ENCODE data around the gene IKBKG. TPM values are rescaled to one million over a fixed set of nuclear protein-coding genes. Genes with fewer than 3 reads are reported as not detected.

The IKBKG gene
- total RNA-seq = 17.5 and 18.7 TPM in 2 replicates

GRCh38 chrX:154547245-154548027 lies at the start of gene IKBKG:
Gene IKBKG (plus strand): TSS chrX:154547620. CDS start chrX:154552003, 4,383 bp downstream.

GRCh38 chrX:154515966-154516655 lies 31.3 kb upstream of the IKBKG start, which contains the start of gene FAM3A:
Gene FAM3A (minus strand): TSS chrX:154516232. CDS start chrX:154515772, 460 bp downstream.

GRCh38 chrX:154546354-154547244 lies 821 bp upstream of the IKBKG start, which contains the start of gene G6PD:
Gene G6PD (minus strand): TSS chrX:154546846. CDS start chrX:154546155, 691 bp downstream.

GRCh38 chrX:154584585-154585183 lies 37.3 kb downstream of the IKBKG start, which contains the start of gene CTAG1A:
Gene CTAG1A (plus strand): TSS chrX:154585133. CDS start chrX:154585207, 74 bp downstream.

Other genes starting within 250 kb of the IKBKG start
- 2,419 and 3,747 TPM in 2 replicates for gene FLNA, start 173.0 kb upstream of the IKBKG start, total RNA-seq
- gene EMD, start 168.3 kb upstream of the IKBKG start, total RNA-seq = 17.1 and 20.6 TPM in 2 replicates
- gene RPL10, start 149.2 kb upstream of the IKBKG start, total RNA-seq = 2,853 and 3,007 TPM in 2 replicates
- 31.5 and 54.7 TPM in 2 replicates for gene DNASE1L1, start 138.4 kb upstream of the IKBKG start, total RNA-seq
- 16.3 and 19.1 TPM in 2 replicates for gene TAFAZZIN, start 136.1 kb upstream of the IKBKG start, total RNA-seq
- gene ATP6AP1, start 118.9 kb upstream of the IKBKG start, total RNA-seq = 58.3 and 72.5 TPM in 2 replicates
- 110 and 115 TPM in 2 replicates for gene GDI1, start 110.5 kb upstream of the IKBKG start, total RNA-seq
- gene FAM50A, start 103.5 kb upstream of the IKBKG start, total RNA-seq = 89.5 and 112 TPM in 2 replicates
- gene PLXNA3, start 89.3 kb upstream of the IKBKG start, total RNA-seq = 19.2 and 26.2 TPM in 2 replicates
- gene LAGE3, start 68.3 kb upstream of the IKBKG start, total RNA-seq = 11.4 and 25.7 TPM in 2 replicates
- 41.7 and 59.2 TPM in 2 replicates for gene UBL4A, start 61.0 kb upstream of the IKBKG start, total RNA-seq
- gene SLC10A3, start 57.0 kb upstream of the IKBKG start, total RNA-seq = 15.9 and 17.5 TPM in 2 replicates
- gene FAM3A, start 31.4 kb upstream of the IKBKG start, total RNA-seq = 32.4 TPM in 2 replicates
- gene G6PD, start 774 bp upstream of the IKBKG start, total RNA-seq = 62.4 and 81.9 TPM in 2 replicates
- not detected in 2 replicates for gene CTAG1A, start 37.5 kb downstream of the IKBKG start, total RNA-seq
- not detected in 2 replicates for gene CTAG1B, start 71.7 kb downstream of the IKBKG start, total RNA-seq
- gene CTAG2, start 106.0 kb downstream of the IKBKG start, total RNA-seq = not detected in 2 replicates
- gene GAB3, start 203.5 kb downstream of the IKBKG start, total RNA-seq = 0.77 and 1.4 TPM in 2 replicates
- 36.5 and 60.1 TPM in 2 replicates for gene DKC1, start 215.2 kb downstream of the IKBKG start, total RNA-seq